Activated T-helper 2 cell treated with anti-CD3 and anti-CD28 coated beads, Interferon-gamma antibody, Interleukin-2, Interleukin-4, amounts not matched to agents 10 μg/mL and 5 μg/mL and 100 μg/mL, durations not matched to agents 14 hours and 24 hours and 36 hours (primary cell): Measurements from ENCODE around the gene CDH4. TPM values are rescaled to one million over a fixed set of nuclear protein-coding genes. Genes with fewer than 3 reads are reported as not detected.
"Not testable (repeated sequence)": the region's sequence is repeated elsewhere in the genome, so short reads cannot be mapped to it uniquely, and the experiment has no call there.

ENCODE experiments used
- DNase-seq: peaks from one replicate; pipeline ENCODE4 v3.0.0; 2021; ENCODE audit warnings: low spot score
- H3K27ac Mint-ChIP-seq: one replicate; pipeline ENCODE4 v1.8.0; 2021; ENCODE audit warnings: mixed read lengths
- H3K27me3 Mint-ChIP-seq: one replicate; pipeline ENCODE4 v1.8.0; 2021; ENCODE audit warnings: low read depth, mixed read lengths
- H3K36me3 Mint-ChIP-seq: one replicate; pipeline ENCODE4 v1.8.0; 2021; ENCODE audit warnings: low read depth, mixed read lengths
- H3K4me1 Mint-ChIP-seq: one replicate; pipeline ENCODE4 v1.8.0; 2021; ENCODE audit warnings: low read depth, mixed read lengths
- H3K4me3 Mint-ChIP-seq: one replicate; pipeline ENCODE4 v1.8.0; 2021; ENCODE audit warnings: low read depth, mild to moderate bottlenecking, moderate library complexity, mixed read lengths
- H3K9me3 Mint-ChIP-seq: one replicate; pipeline ENCODE4 v1.8.0; 2021; ENCODE audit warnings: mixed read lengths
- intact Hi-C: fragments of 100-400 bp; cut with micrococcal nuclease; formaldehyde crosslinking; loops from one replicate; pipeline ENCODE4 v1.15.1; 2023
- total RNA-seq: library from RNA; stranded (reverse); gene quantifications from 2 replicates; pipeline ENCODE4 v1.2.3, GENCODE V29; 2022

Gene CDH4
- total RNA-seq, 1 donor from 2014 or later: not detected

GRCh38 chr20:61937146-61937962 is 685.3 kb downstream of the CDH4 start:
- intact Hi-C loops: no loop called here

GRCh38 chr20:61937963-61938838 is 686.1 kb downstream of the CDH4 start:
- intact Hi-C loops: no loop called here
- Mint-ChIP-seq H3K27ac (no peak overlapping the region), H3K36me3 (no peaks in the 10 kb centered on the region), H3K27me3 (no peaks in the 10 kb centered on the region), H3K9me3 (no peaks in the 10 kb centered on the region), H3K4me3 (no peak overlapping the region), H3K4me1 (no peaks in the 10 kb centered on the region)
- DNase-seq: no peak

More at GRCh38 chr20:61937146-61937962, 685.3 kb downstream of the CDH4 start:
- Mint-ChIP-seq H3K9me3 (no peaks in the 10 kb centered on the region), H3K27me3 (no peaks in the 10 kb centered on the region), H3K36me3 (no peaks in the 10 kb centered on the region), H3K4me3 (no peak overlapping the region), H3K4me1 (no peaks in the 10 kb centered on the region), H3K27ac (no peak overlapping the region)
- DNase-seq: no peak

GRCh38 chr20:61938839-61939690 is 687.0 kb downstream of the CDH4 start:
- Mint-ChIP-seq H3K27me3 (no peaks in the 10 kb centered on the region), H3K36me3 (no peaks in the 10 kb centered on the region), H3K27ac (no peak overlapping the region), H3K4me3 (no peak overlapping the region), H3K9me3 (no peaks in the 10 kb centered on the region), H3K4me1 (no peaks in the 10 kb centered on the region)
- DNase-seq: no peak
- intact Hi-C loops: no loop called here

- Mint-ChIP-seq H3K27me3 (no peaks in the 10 kb centered on the region), H3K9me3 (no peaks in the 10 kb centered on the region), H3K4me1 (no peaks in the 10 kb centered on the region), H3K27ac (no peak overlapping the region), H3K36me3 (no peaks in the 10 kb centered on the region), H3K4me3 (no peak overlapping the region)
- DNase-seq: no peak
- intact Hi-C loops: no loop called here
Measured at GRCh38 chr20:61939691-61940360, 687.8 kb downstream of the CDH4 start.

GRCh38 chr20:61940491-61940890 is 688.4 kb downstream of the CDH4 start:
- intact Hi-C loops: no loop called here
- DNase-seq: no peak
- H3K27ac Mint-ChIP-seq: no peak overlapping the region

GRCh38 chr20:61940976-61941720 is 689.1 kb downstream of the CDH4 start:
- Mint-ChIP-seq H3K27ac (no peak overlapping the region), H3K9me3 (no peaks in the 10 kb centered on the region), H3K27me3 (no peaks in the 10 kb centered on the region), H3K4me3 (no peak overlapping the region), H3K4me1 (no peaks in the 10 kb centered on the region), H3K36me3 (no peaks in the 10 kb centered on the region)
- intact Hi-C loops: no loop called here
- no peak for DNase-seq

More at GRCh38 chr20:61940491-61940890, 688.4 kb downstream of the CDH4 start:
- Mint-ChIP-seq H3K9me3 (no peaks in the 10 kb centered on the region), H3K4me1 (no peaks in the 10 kb centered on the region), H3K36me3 (no peaks in the 10 kb centered on the region), H3K4me3 (no peak overlapping the region), H3K27me3 (no peaks in the 10 kb centered on the region)

GRCh38 chr20:61941721-61942405 is 689.8 kb downstream of the CDH4 start:
- Mint-ChIP-seq H3K4me3 (no peak overlapping the region), H3K4me1 (no peaks in the 10 kb centered on the region), H3K27me3 (no peaks in the 10 kb centered on the region), H3K36me3 (no peaks in the 10 kb centered on the region), H3K9me3 (no peaks in the 10 kb centered on the region), H3K27ac (no peak overlapping the region)
- intact Hi-C loops: no loop called here
- no peak for DNase-seq

GRCh38 chr20:61942526-61942925 is 690.5 kb downstream of the CDH4 start:
- no peaks in the 10 kb centered on the region for H3K4me1 Mint-ChIP-seq
- DNase-seq: no peak
- intact Hi-C loops: no loop called here
- no peaks in the 10 kb centered on the region for H3K27me3 Mint-ChIP-seq
- no peak overlapping the region for H3K4me3 Mint-ChIP-seq
- H3K9me3 Mint-ChIP-seq: no peaks in the 10 kb centered on the region
- no peaks in the 10 kb centered on the region for H3K36me3 Mint-ChIP-seq
- H3K27ac Mint-ChIP-seq: no peak overlapping the region

- H3K4me3 Mint-ChIP-seq, intact Hi-C loops, H3K4me1 Mint-ChIP-seq, H3K36me3 Mint-ChIP-seq, DNase-seq, H3K9me3 Mint-ChIP-seq, H3K27ac Mint-ChIP-seq, H3K27me3 Mint-ChIP-seq: not testable (repeated sequence)
Measured at GRCh38 chr20:61944967-61945366, 692.9 kb downstream of the CDH4 start.

- H3K4me1 Mint-ChIP-seq, intact Hi-C loops, H3K27me3 Mint-ChIP-seq, H3K9me3 Mint-ChIP-seq, H3K36me3 Mint-ChIP-seq, H3K4me3 Mint-ChIP-seq, H3K27ac Mint-ChIP-seq, DNase-seq: not testable (repeated sequence)
Measured at GRCh38 chr20:61945495-61945894, 693.4 kb downstream of the CDH4 start.

GRCh38 chr20:61948056-61948455 is 696.0 kb downstream of the CDH4 start:
- H3K4me1 Mint-ChIP-seq, H3K9me3 Mint-ChIP-seq, H3K4me3 Mint-ChIP-seq, H3K27ac Mint-ChIP-seq, H3K36me3 Mint-ChIP-seq, intact Hi-C loops, DNase-seq, H3K27me3 Mint-ChIP-seq: not testable (repeated sequence)
